ENCODE data around the gene SLC16A3.

Gene SLC16A3

DNA sequence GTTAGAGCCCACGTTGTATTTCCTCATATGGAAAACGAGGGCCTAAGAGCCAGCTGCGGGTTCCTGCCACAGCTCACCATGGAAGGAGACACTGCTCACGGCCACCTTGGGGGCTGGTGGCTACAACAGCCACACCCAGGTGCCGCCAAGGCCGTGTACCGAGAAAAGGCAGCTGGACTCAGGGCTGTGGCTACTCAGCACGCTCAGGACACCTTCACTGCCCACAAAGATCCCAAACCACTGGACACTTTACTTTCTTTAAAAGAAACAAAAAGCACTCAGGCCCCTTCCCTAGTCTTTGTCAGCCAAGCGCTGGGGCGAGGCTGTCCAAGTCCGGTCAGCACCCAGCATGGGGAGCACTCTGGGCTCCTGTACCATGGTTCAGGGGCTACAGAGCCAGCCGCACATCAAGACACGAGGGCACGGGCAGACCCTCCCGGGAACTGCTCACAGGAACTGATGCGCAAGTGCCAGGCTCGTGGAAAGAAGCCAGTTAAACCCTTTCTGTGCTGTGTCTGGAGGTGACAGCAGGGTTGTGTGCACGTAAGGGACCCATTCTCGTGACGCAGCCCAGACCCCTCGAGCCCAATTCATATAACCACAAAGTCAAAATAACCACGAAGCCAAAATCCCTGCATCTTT is 18.5 kb downstream of the SLC16A3 start:
- H3K27ac ChIP-seq: peak overlapping the region; percentile 27; the same call in 1 of the 2 replicates
- no peak for TF ChIP-seq ZFX (IDR thresholded peaks at IDR 0.05; ENCODE audit: borderline replicate concordance)
- TF ChIP-seq CTCF (IDR thresholded peaks at IDR 0.05): no peak

DNA sequence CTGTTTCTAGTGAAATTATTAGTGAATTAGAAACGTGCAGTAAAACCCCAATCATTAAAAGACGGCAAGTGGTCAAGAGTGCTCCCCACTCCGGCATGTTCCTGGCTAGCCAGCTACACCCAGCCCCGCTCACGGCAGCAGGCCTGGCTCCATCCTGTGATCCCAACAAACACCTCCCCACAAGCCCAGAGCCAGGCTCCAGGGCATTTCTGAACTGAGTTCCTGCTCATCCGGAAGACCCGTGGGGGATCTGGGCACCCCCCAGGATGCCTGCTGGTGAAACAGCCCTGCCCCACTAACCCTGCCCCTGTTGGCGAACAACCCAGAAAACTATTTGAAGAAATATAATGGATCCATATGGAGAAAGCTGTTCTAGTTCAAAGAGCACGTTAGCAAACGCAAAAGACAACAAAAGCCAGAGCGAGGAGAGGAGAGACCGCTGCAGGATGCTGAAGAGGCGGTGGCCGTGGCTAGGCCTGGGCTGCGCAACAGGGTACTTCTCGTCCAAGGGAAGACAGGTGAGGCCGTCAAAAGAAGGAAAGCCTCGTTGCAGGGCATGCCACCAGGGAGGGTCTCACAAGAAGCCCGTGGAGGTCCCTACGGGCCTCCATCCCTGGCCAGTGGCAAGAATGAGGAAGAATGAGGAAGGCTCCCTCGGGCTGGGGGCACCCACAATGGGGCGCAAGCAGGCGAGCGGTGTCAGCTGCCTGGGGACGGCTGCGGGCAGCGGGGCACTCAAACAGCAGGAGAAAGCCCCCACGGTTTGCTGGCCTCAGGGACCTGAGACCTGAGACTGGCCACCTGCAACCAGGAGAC is 19.2 kb downstream of the SLC16A3 start:
- H3K27ac ChIP-seq: no peak overlapping the region

GRCh38 chr17:82248815-82249674 is 20.2 kb downstream of the SLC16A3 start:
- no peak overlapping the region for H3K27ac ChIP-seq
- TF ChIP-seq ZFX (IDR thresholded peaks at IDR 0.05; ENCODE audit: borderline replicate concordance): no peak

More for the DNA sequence above, 19.2 kb downstream of the SLC16A3 start:
- TF ChIP-seq CTCF (IDR thresholded peaks at IDR 0.05): no peak
- no peak for TF ChIP-seq ZFX (IDR thresholded peaks at IDR 0.05; ENCODE audit: borderline replicate concordance)

DNA sequence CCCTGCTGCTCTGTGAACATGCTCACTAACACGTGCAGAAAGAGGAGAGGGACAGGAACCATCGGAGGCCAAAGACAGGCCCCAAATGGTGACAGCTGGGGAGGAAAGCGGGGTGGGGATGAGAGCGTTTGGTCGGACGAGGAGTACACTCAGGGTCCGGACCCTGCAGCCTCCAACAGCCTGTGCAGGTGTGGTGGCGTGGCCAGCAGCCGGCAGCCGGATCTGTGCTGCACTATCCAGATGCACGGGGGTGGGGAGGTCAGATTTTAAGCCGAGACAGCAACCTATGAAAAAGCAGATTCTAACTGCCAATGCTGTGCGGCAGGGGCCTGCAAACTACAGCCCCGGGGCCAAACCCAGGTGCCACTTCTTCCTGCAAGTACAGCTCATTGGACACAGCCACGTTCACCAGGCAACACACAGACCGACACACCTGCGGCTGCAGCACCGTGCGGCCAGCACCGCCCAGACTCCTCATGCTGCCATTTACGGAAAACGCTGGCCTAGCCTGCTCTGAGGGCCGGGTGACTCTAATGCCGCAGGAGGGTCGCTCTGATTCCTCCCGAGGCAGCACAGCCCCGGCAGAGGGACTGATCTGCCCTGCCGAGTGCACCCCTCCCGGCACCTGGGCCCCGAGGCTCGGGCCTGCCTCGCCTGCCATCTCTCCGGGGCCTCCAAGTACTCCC is 21.2 kb downstream of the SLC16A3 start:
- H3K27ac ChIP-seq: no peak overlapping the region
- TF ChIP-seq ZFX (IDR thresholded peaks at IDR 0.05; ENCODE audit: borderline replicate concordance) (no peak), CTCF (IDR thresholded peaks at IDR 0.05) (no peak)

DNA sequence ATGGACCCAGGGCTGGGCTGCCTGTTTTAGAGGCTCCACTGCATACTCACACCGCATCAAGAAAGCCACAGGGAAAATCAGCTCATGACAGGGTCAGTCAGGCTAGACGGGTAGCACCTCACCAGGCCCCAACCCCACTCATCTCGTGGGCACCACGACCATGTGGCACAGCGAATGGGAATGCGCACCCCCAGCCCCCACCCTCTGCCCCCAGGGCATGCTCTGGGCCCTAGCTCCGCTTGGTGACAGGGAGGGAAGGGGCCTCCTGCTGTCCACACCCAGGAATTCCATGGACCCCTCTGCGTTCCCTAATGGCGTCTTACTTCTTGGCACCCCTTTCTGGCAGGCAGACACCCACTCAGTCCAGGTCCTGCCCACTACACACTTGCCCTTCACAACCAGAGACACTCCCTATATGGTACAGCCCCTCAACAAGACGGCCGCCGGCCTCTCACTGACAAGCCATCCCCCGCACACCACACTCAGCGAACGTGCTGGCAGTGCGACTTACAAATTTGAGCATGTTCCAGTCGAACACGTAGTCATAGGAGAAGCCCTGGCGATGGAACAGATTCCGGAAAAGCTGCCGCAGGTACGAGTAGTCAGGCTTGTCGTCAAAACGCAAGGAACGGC is 22.1 kb downstream of the SLC16A3 start:
- no peak for TF ChIP-seq ZFX (IDR thresholded peaks at IDR 0.05; ENCODE audit: borderline replicate concordance)
- no peak for TF ChIP-seq CTCF (IDR thresholded peaks at IDR 0.05)
- H3K27ac ChIP-seq: no peak overlapping the region

DNA sequence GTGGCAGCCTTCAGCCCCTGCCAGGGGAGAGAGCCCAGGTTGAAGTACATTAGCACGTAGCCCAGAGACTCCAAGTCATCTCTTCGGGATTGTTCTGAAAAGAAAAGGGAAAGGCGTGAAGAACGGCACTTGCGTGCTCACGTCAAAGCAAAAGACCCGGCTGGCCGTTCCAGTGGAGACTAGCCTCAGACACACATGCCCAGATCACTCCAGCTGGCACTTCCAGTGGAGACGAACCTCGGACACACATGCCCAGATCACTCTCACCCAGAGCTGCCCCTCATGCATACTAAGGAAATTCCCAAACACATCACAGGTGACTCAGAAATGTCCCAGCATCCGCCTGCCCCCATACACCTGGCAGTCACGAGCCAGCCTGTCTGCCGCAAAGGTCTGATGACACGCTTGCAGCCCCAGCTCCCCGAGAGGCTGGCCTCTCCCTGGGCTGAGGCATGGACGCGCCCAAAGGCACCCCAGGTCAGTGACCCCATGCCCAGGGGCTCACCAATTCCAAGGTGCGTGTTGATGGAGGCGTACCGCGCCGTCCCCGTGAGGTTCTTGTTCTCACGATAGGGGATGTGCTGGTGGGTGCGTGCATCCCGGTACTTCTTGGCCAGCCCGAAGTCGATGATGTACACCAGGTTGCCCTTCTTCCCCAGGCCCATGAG is 23.8 kb downstream of the SLC16A3 start:
- TF ChIP-seq ZFX (IDR thresholded peaks at IDR 0.05; ENCODE audit: borderline replicate concordance) (no peak), CTCF (IDR thresholded peaks at IDR 0.05) (no peak)
- H3K27ac ChIP-seq: no peak overlapping the region
